Body of pancreas (tissue), 4 donors: ENCODE results near the gene PDHA1.

ENCODE experiments used
- CTCF ChIP-seq, 7 experiments: fragments of 450-650 bp in 4 of 7; fragments of 200-600 bp in 3 of 7; sonication (generic) in 3 of 7; IDR thresholded peaks; one replicate each; pipeline ENCODE4 v1.5.1; 2016 to 2019; ENCODE audit warnings: antibody characterized with exemption in 7 of 7
- POLR2A ChIP-seq, 3 donors: fragments of 450-650 bp; IDR thresholded peaks; one replicate each; pipeline ENCODE4 v1.6.1; 2016; ENCODE audit warnings: antibody characterized with exemption in 3 of 3, mild to moderate bottlenecking in 2 of 3

GRCh38 chrX:19326567-19326966 is 17.2 kb upstream of the PDHA1 start:
- TF ChIP-seq POLR2A (IDR thresholded peaks at IDR 0.05) (no peak), CTCF (IDR thresholded peaks at IDR 0.05) (no peak)
